ENCODE measurements around the gene FAM120C. TPM values are rescaled to one million over a fixed set of nuclear protein-coding genes. Genes with fewer than 3 reads are reported as not detected.

FAM120C gene
- total RNA-seq, 4 donors from 2014 or later, result 5.0 to 9.2 (median 6.9) TPM

GRCh38 chrX:54044126-54044876 is 138.8 kb downstream of the FAM120C start, which contains the start of gene PHF8:
Gene PHF8 (minus strand): TSS chrX:54044473. CDS start chrX:54042728, 1,745 bp downstream.
- intact Hi-C loops (cut with DNase I), result no loop called here
- H3K36me3 ChIP-seq, result peaks cover 0 to 25% (median 0%) of the 10 kb centered on the region in 3 donors
- 0 to 47% methylated on average over 13 to 29 of the region's 66 CpGs for WGBS, 2 donors
- peak within 1 kb of the TSS; percentile 64 to 81 (median 72) for H3K4me3 ChIP-seq
- no peaks in the 10 kb centered on the region for H3K27me3 ChIP-seq
- H3K9me3 ChIP-seq, result no peaks in the 10 kb centered on the region
- H3K4me1 ChIP-seq, result peaks cover 0 to 23% (median 3%) of the 10 kb centered on the region in 3 donors
- H3K27ac ChIP-seq, result peak within 1 kb of the TSS; percentile 93 to 97 (median 95)
- DNase-seq, result peak; percentile 69
- TF ChIP-seq POLR2A (IDR thresholded peaks at IDR 0.05), result peak in 1 of 4 donors; percentile 24
- no peak for TF ChIP-seq CTCF (IDR thresholded peaks at IDR 0.05)

GRCh38 chrX:54043541-54044125 is 139.4 kb downstream of the FAM120C start:
- no peak for TF ChIP-seq POLR2A (IDR thresholded peaks at IDR 0.05)
- no peak for TF ChIP-seq CTCF (IDR thresholded peaks at IDR 0.05)
- Histone ChIP-seq H3K9me3 (no peaks in the 10 kb centered on the region), H3K27me3 (no peaks in the 10 kb centered on the region), H3K36me3 (peaks cover 0 to 32% (median 0%) of the 10 kb centered on the region in 3 donors), H3K4me1 (peaks cover 0 to 23% (median 3%) of the 10 kb centered on the region in 3 donors), H3K4me3 (peak overlapping the region; percentile 64 to 81 (median 72)), H3K27ac (peak overlapping the region; percentile 93 to 97 (median 95))
- DNase-seq, result no peak
- WGBS, 2 donors, result 0 to 45% methylated on average over 4 to 7 of the region's 43 CpGs
- intact Hi-C loops (cut with DNase I), result no loop called here

- 0 to 44% methylated on average over 3 to 8 of the region's 11 CpGs for WGBS, 2 donors
- Histone ChIP-seq H3K36me3 (peaks cover 0 to 38% (median 0%) of the 10 kb centered on the region in 3 donors), H3K4me3 (peak overlapping the region; percentile 64 to 81 (median 72)), H3K27ac (peak overlapping the region; percentile 93 to 97 (median 95)), H3K9me3 (no peaks in the 10 kb centered on the region), H3K27me3 (no peaks in the 10 kb centered on the region), H3K4me1 (peaks cover 0 to 23% (median 3%) of the 10 kb centered on the region in 3 donors)
- TF ChIP-seq CTCF (IDR thresholded peaks at IDR 0.05), result no peak
- no peak for TF ChIP-seq POLR2A (IDR thresholded peaks at IDR 0.05)
- intact Hi-C loops (cut with DNase I), result no loop called here
- DNase-seq, result no peak
Observed at GRCh38 chrX:54043056-54043455, 140.0 kb downstream of the FAM120C start.

GRCh38 chrX:54042609-54043021 is 140.4 kb downstream of the FAM120C start:
- WGBS, 2 donors, result 24% methylated on average over 13 of the region's 26 CpGs; no CpG with 5 or more reads in 1 of the 2 donors
- no peaks in the 10 kb centered on the region for H3K9me3 ChIP-seq

More at GRCh38 chrX:54042609-54043021, 140.4 kb downstream of the FAM120C start:
- Histone ChIP-seq H3K27me3 (no peaks in the 10 kb centered on the region), H3K36me3 (peaks cover 0 to 42% (median 0%) of the 10 kb centered on the region in 3 donors), H3K4me3 (peak overlapping the region; percentile 64 to 81 (median 72)), H3K4me1 (peaks cover 0 to 23% (median 3%) of the 10 kb centered on the region in 3 donors), H3K27ac (peak overlapping the region; percentile 93 to 97 (median 95))
- TF ChIP-seq CTCF (IDR thresholded peaks at IDR 0.05) (no peak), POLR2A (IDR thresholded peaks at IDR 0.05) (no peak)
- no peak for DNase-seq
- intact Hi-C loops (cut with DNase I), result no loop called here
